PFSK-1 (cell line): Measurements from ENCODE around the gene ERC1.

Experiments
- FOXP2 ChIP-seq: optimal IDR thresholded peaks from 2 replicates; pipeline ENCODE3; 2011; ENCODE audit warnings: borderline replicate concordance, control low read depth, inconsistent platforms; ENCODE audit not compliant: insufficient read depth; ENCODE audit errors: extremely low read length, extremely low read depth
- POLR2AphosphoS5 ChIP-seq: IDR thresholded peaks from 2 replicates; pipeline ENCODE4 v1.6.1; 2012; ENCODE audit warnings: low read depth, mild to moderate bottlenecking, control low read depth, low read length, moderate library complexity
- REST ChIP-seq, 2 experiments: IDR thresholded peaks; 2 replicates each; pipeline versions ENCODE4 v1.6.1 to v1.8.0; 2011 to 2012; ENCODE audit warnings: low read depth in 2 of 2, low read length in 2 of 2, control low read depth in 1 of 2, inconsistent platforms in 1 of 2, mild to moderate bottlenecking in 1 of 2, moderate library complexity in 1 of 2; ENCODE audit not compliant: insufficient read depth in 1 of 2
- SIN3A ChIP-seq: IDR thresholded peaks from 2 replicates; pipeline ENCODE4 v1.6.1; 2012; ENCODE audit warnings: mild to moderate bottlenecking, low read length, moderate library complexity, borderline replicate concordance; ENCODE audit not compliant: insufficient read depth
- TAF1 ChIP-seq: IDR thresholded peaks from 2 replicates; pipeline ENCODE4 v1.6.1; 2012; ENCODE audit warnings: low read length, control low read depth, borderline replicate concordance; ENCODE audit not compliant: insufficient read depth

ERC1 gene

GRCh38 chr12:1466481-1467154 lies 475.6 kb downstream of the ERC1 start:
- TF ChIP-seq SIN3A: no peak
- TF ChIP-seq POLR2AphosphoS5: no peak
- TF ChIP-seq TAF1: no peak
- no peak for TF ChIP-seq REST (IDR thresholded peaks at IDR 0.05; ENCODE audit: insufficient read depth in 1 of 2, low read depth in 2 of 2, low read length in 2 of 2)
- no peak for TF ChIP-seq FOXP2

GRCh38 chr12:1467710-1468109 lies 476.7 kb downstream of the ERC1 start:
- no peak for TF ChIP-seq TAF1
- no peak for TF ChIP-seq FOXP2

DNA sequence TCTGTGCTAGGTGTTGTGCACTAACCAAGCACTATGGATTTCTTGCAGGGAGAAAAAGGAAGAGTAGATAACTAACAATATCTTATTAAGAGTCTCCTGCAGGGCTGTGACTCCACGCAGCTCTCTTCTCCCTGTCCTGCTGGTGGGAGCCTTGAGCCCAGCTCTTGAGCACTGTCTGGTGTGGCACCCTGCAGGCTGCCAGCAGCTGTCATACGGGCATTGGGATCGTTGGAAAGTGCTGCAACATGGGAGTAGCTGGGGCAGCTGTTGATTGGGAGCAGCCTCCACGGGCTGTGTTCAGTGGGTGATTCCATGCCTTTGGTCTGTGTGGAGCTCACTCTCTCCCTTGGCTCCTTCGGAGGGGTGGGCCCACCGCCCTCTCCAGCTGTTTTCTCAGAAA lies 478.0 kb downstream of the ERC1 start:
- TF ChIP-seq REST (IDR thresholded peaks at IDR 0.05; ENCODE audit: insufficient read depth in 1 of 2, low read depth in 2 of 2, low read length in 2 of 2): no peak

DNA sequence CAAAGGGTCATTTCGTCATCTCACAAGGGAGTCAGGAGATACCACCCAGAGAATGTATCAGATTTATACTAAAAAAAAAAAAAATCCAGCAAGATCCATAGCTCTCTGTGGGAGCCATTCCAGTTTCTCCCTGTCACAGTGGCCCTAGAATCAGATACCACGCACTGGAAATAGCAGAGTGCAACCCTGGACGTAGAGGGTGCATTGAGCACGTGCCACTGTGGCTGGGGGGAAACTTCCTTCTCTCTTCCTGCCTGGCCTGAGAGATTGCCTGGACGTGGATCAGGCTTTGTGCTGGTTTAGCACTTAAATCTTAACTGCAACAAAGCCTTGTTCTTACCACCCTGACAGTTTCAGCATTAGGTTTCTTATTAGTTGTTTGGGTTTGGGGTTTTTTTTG lies 479.0 kb downstream of the ERC1 start:
- TF ChIP-seq POLR2AphosphoS5 (no peak), SIN3A (no peak), TAF1 (no peak), FOXP2 (no peak), REST (IDR thresholded peaks at IDR 0.05; ENCODE audit: insufficient read depth in 1 of 2, low read depth in 2 of 2, low read length in 2 of 2) (no peak)

DNA sequence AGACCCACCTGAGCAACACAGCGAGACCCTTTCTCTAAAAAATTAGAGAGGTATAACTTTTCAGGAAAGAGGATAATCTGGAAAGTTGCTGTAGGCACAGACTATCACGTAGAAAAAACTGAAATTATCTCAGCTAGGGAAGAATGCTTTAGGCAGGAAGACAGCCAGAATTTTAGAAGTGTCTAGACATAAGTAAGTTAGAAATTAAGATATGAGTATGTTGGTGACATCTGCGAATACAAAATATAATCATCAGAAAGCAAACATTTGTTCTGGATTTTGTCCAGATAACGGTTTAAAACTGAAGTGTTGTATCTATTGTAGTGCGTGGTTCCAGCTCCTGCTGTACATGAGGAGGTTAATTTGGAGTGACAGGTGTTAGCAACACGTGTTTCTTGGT lies 480.2 kb downstream of the ERC1 start:
- no peak for TF ChIP-seq SIN3A

- TF ChIP-seq POLR2AphosphoS5 (no peak), REST (IDR thresholded peaks at IDR 0.05; ENCODE audit: insufficient read depth in 1 of 2, low read depth in 2 of 2, low read length in 2 of 2) (no peak), TAF1 (no peak), SIN3A (no peak), FOXP2 (no peak)
These were observed 482.4 kb downstream of the ERC1 start for GRCh38 chr12:1473418-1473817.
